ENCODE results near the gene LRRC15.

DNA sequence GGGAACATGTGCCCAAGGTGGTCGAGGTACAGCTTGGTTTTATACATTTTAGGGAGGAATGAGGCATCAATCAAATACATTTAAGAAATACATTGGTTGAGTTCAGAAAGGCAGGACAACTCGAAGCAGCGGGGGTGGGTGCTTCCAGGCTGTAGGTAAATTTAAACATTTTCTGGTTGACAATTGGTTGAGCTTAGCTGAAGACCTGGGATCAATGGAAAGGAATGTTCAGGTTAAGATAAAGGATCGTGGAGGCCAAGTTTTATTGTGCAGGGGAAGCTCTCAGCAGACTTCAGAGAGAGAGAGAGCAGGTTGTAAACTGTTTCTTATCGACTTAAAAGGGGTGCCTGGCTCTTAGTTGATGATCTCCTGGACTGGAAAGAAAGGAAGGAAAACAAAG, 29.7 kb downstream of the LRRC15 start:
- TF ChIP-seq, protein P1, sequence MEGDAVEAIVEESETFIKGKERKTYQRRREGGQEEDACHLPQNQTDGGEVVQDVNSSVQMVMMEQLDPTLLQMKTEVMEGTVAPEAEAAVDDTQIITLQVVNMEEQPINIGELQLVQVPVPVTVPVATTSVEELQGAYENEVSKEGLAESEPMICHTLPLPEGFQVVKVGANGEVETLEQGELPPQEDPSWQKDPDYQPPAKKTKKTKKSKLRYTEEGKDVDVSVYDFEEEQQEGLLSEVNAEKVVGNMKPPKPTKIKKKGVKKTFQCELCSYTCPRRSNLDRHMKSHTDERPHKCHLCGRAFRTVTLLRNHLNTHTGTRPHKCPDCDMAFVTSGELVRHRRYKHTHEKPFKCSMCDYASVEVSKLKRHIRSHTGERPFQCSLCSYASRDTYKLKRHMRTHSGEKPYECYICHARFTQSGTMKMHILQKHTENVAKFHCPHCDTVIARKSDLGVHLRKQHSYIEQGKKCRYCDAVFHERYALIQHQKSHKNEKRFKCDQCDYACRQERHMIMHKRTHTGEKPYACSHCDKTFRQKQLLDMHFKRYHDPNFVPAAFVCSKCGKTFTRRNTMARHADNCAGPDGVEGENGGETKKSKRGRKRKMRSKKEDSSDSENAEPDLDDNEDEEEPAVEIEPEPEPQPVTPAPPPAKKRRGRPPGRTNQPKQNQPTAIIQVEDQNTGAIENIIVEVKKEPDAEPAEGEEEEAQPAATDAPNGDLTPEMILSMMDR (IDR thresholded peaks at IDR 0.05; ENCODE audit: insufficient read depth, low read length, poor library complexity, severe bottlenecking): no peak
- no peak for TF ChIP-seq EZH2phosphoT487 (conservative IDR thresholded peaks at IDR 0.05; ENCODE audit: low read length)
